HCT116 (cell line): ENCODE results near the gene GCLC. TPM values are rescaled to one million over a fixed set of nuclear protein-coding genes. Genes with fewer than 3 reads are reported as not detected.

ENCODE experiments used
- ATAC-seq: fragments of 200-7000 bp; cut with Tn5 transposase; 2 replicates; pipeline ENCODE4 v1.9.1; 2020; ENCODE audit warnings: mild to moderate bottlenecking, moderate library complexity
- BruUV-seq: library from RNA; stranded (reverse); fragments of 400-500 nt; replicated peaks from 2 replicates; lab custom pipeline; 2021; lab: Mats Ljungman, UMichigan
- CTCF ChIA-PET: fragments of 300-600 bp; sonication (Branson Sonifier 250); formaldehyde crosslinking; loops from one replicate; lab custom pipeline; 2021; ENCODE audit warnings: antibody characterized with exemption; lab: Charles Lee
- POLR2A ChIA-PET: fragments of 300-600, 350-600 bp; sonication (Branson Sonifier 250); formaldehyde crosslinking; loops from one replicate; lab custom pipeline; 2021; ENCODE audit warnings: antibody characterized with exemption; lab: Charles Lee
- RAD21 ChIA-PET, 2 experiments: fragments of 300-600 bp; sonication (Branson Sonifier 250); formaldehyde crosslinking; loops; one replicate each; lab custom pipeline; 2023; ENCODE audit warnings: low total read pairs in 2 of 2; ENCODE audit not compliant: uncharacterized antibody in 2 of 2, unreplicated experiment in 2 of 2, low non-redundant PET in 1 of 2; lab: Charles Lee
- DNase-seq: peaks from one replicate; pipeline ENCODE4 v3.0.0-alpha.2; 2010; ENCODE audit warnings: low read depth, low spot score
- H2AFZ ChIP-seq: fragments of 200-600 bp; shearing (Covaris generic), sonication (generic); 2 replicates; pipeline ENCODE4 v1.6.1; 2017; ENCODE audit warnings: low read depth, mixed run types, mixed read lengths, antibody characterized with exemption, low read length; ENCODE audit not compliant: poor library complexity, severe bottlenecking
- H3K27ac ChIP-seq: 2 replicates; pipeline ENCODE4 v1.5.1; 2012; ENCODE audit warnings: low read depth, low read length
- H3K27me3 ChIP-seq: fragments of 200-600 bp; sonication (generic); 2 replicates; pipeline ENCODE4 v1.6.1; 2016; ENCODE audit warnings: mixed run types, low read length, mixed read lengths; ENCODE audit not compliant: insufficient read depth
- H3K36me3 ChIP-seq, 2 experiments: fragments of 200-500 bp in 1 of 2; fragments of 200-600 bp in 1 of 2; sonication (Bioruptor generic) in 1 of 2; sonication (generic) in 1 of 2; 2 replicates each; pipeline versions ENCODE4 v1.5.1 to v1.6.1; 2014 to 2016; ENCODE audit warnings: low read length in 2 of 2, inconsistent platforms in 1 of 2, mixed read lengths in 1 of 2, mixed run types in 1 of 2; ENCODE audit not compliant: insufficient read depth in 2 of 2, control insufficient read depth in 1 of 2
- H3K4me1 ChIP-seq, 2 experiments: fragments of 200-600 bp in 1 of 2; sonication (generic) in 1 of 2; 2 replicates each; pipeline versions ENCODE4 v1.5.1 to v1.6.1; 2012 to 2017; ENCODE audit warnings: low read length in 2 of 2, inconsistent platforms in 1 of 2, mild to moderate bottlenecking in 1 of 2, mixed read lengths in 1 of 2, mixed run types in 1 of 2, moderate library complexity in 1 of 2; ENCODE audit not compliant: insufficient read depth in 2 of 2, control insufficient read depth in 1 of 2
- H3K4me2 ChIP-seq: fragments of 200-600 bp; sonication (generic); 2 replicates; pipeline ENCODE4 v1.6.1; 2017; ENCODE audit warnings: mixed run types, low read length, mixed read lengths
- H3K4me3 ChIP-seq, 2 experiments: fragments of 200-600 bp in 1 of 2; sonication (generic) in 1 of 2; replicated peaks in 1 of 2; 2 replicates each; pipeline ENCODE4 v1.5.1; 2011 to 2016; ENCODE audit warnings: low read length in 2 of 2, control low read depth in 1 of 2, low read depth in 1 of 2, mild to moderate bottlenecking in 1 of 2, mixed read lengths in 1 of 2, mixed run types in 1 of 2
- H3K79me2 ChIP-seq: fragments of 200-600 bp; sonication (generic); 2 replicates; pipeline ENCODE4 v1.6.1; 2017; ENCODE audit warnings: mild to moderate bottlenecking, mixed run types, low read length, moderate library complexity, mixed read lengths; ENCODE audit not compliant: insufficient read depth
- H3K9ac ChIP-seq: fragments of 200-600 bp; sonication (generic); 2 replicates; pipeline ENCODE4 v1.6.1; 2016; ENCODE audit warnings: low read length, mixed read lengths
- H3K9me2 ChIP-seq: fragments of 200-600 bp; sonication (generic), shearing (Covaris generic); 2 replicates; pipeline ENCODE4 v1.6.1; 2017; ENCODE audit warnings: mixed run types, mild to moderate bottlenecking, moderate library complexity; ENCODE audit not compliant: insufficient read depth
- H3K9me3 ChIP-seq, 2 experiments: fragments of 200-500 bp in 1 of 2; fragments of 200-600 bp in 1 of 2; sonication (Bioruptor generic) in 1 of 2; sonication (generic) in 1 of 2; 2 replicates each; pipeline ENCODE4 v1.6.1; 2014 to 2017; ENCODE audit warnings: low read length in 2 of 2, mixed read lengths in 2 of 2, inconsistent platforms in 1 of 2, low read depth in 1 of 2, mild to moderate bottlenecking in 1 of 2, mixed run types in 1 of 2, moderate library complexity in 1 of 2; ENCODE audit not compliant: control insufficient read depth in 1 of 2, insufficient read depth in 1 of 2
- H4K20me1 ChIP-seq: fragments of 200-600 bp; sonication (generic), shearing (Covaris generic); 2 replicates; pipeline ENCODE4 v1.6.1; 2017; ENCODE audit warnings: mixed run types, mild to moderate bottlenecking, moderate library complexity; ENCODE audit not compliant: insufficient read depth
- CBX3 ChIP-seq: IDR thresholded peaks from 2 replicates; pipeline ENCODE4 v1.6.1; 2012; ENCODE audit warnings: low read depth
- CEBPB ChIP-seq: IDR thresholded peaks from 2 replicates; pipeline ENCODE4 v1.6.1; 2012; ENCODE audit warnings: low read depth
- CTCF ChIP-seq, 3 experiments: fragments of 200-600 bp in 1 of 3; sonication (generic) in 1 of 3; IDR thresholded peaks in 2 of 3; conservative IDR thresholded peaks in 1 of 3; 2 replicates each; pipeline ENCODE4 v1.5.1; 2012 to 2017; ENCODE audit warnings: low read depth in 2 of 3, low read length in 2 of 3, antibody characterized with exemption in 1 of 3, borderline replicate concordance in 1 of 3, control low read depth in 1 of 3, mild to moderate bottlenecking in 1 of 3, mixed read lengths in 1 of 3, mixed run types in 1 of 3, moderate library complexity in 1 of 3; ENCODE audit not compliant: insufficient read depth in 1 of 3
- EGR1 ChIP-seq: IDR thresholded peaks from 2 replicates; pipeline ENCODE4 v1.6.1; 2012; ENCODE audit warnings: low read depth
- ELF1 ChIP-seq: IDR thresholded peaks from 2 replicates; pipeline ENCODE4 v1.6.1; 2012; ENCODE audit warnings: low read depth, borderline replicate concordance
- EZH2phosphoT487 ChIP-seq: fragments of 200-600 bp; IDR thresholded peaks from 2 replicates; pipeline ENCODE4 v1.6.1; 2018; ENCODE audit warnings: antibody characterized with exemption, borderline replicate concordance
- FOSL1 ChIP-seq: IDR thresholded peaks from 2 replicates; pipeline ENCODE4 v1.6.1; 2012; ENCODE audit warnings: low read depth
- JUND ChIP-seq: IDR thresholded peaks from 2 replicates; pipeline ENCODE4 v1.6.1; 2012
- POLR2AphosphoS5 ChIP-seq: IDR thresholded peaks from 2 replicates; pipeline ENCODE4 v1.6.1; 2011; ENCODE audit warnings: mild to moderate bottlenecking, low read depth, low read length, moderate library complexity
- RAD21 ChIP-seq: IDR thresholded peaks from 2 replicates; pipeline ENCODE4 v1.6.1; 2012; ENCODE audit warnings: low read depth, mild to moderate bottlenecking
- REST ChIP-seq: IDR thresholded peaks from 2 replicates; pipeline ENCODE4 v1.6.1; 2012; ENCODE audit warnings: low read depth
- SIN3A ChIP-seq: IDR thresholded peaks from 2 replicates; pipeline ENCODE4 v1.6.1; 2012; ENCODE audit warnings: low read depth
- SP1 ChIP-seq: IDR thresholded peaks from 2 replicates; pipeline ENCODE4 v1.6.1; 2012; ENCODE audit warnings: low read depth
- SRF ChIP-seq: IDR thresholded peaks from 2 replicates; pipeline ENCODE4 v1.6.1; 2012; ENCODE audit warnings: low read depth
- TCF7L2 ChIP-seq: IDR thresholded peaks from 2 replicates; pipeline ENCODE4 v1.7.0; 2011; ENCODE audit warnings: borderline replicate concordance, inconsistent platforms; ENCODE audit not compliant: insufficient read depth, insufficient read length; ENCODE audit errors: extremely low read depth
- YY1 ChIP-seq: IDR thresholded peaks from 2 replicates; pipeline ENCODE4 v1.6.1; 2011; ENCODE audit warnings: low read length, low read depth, moderate library complexity, mild to moderate bottlenecking; ENCODE audit not compliant: insufficient replicate concordance; ENCODE audit errors: extremely low read depth
- ZBTB33 ChIP-seq: IDR thresholded peaks from 2 replicates; pipeline ENCODE4 v1.6.1; 2011; ENCODE audit warnings: mild to moderate bottlenecking, low read length, moderate library complexity; ENCODE audit not compliant: insufficient replicate concordance; ENCODE audit errors: extremely low read depth
- ZNF274 ChIP-seq: fragments of 200-500 bp; sonication (Bioruptor generic); IDR thresholded peaks from 2 replicates; pipeline ENCODE4 v1.6.1; 2014; ENCODE audit warnings: mild to moderate bottlenecking, low read depth, low read length, inconsistent platforms
- intact Hi-C: fragments of 100-400 bp; cut with micrococcal nuclease; formaldehyde crosslinking; loops from 2 replicates; pipeline ENCODE4 v1.10.0; 2022
- total RNA-seq: library from RNA; stranded (reverse); gene quantifications from one replicate; pipeline ENCODE4 v1.2.1, GENCODE V29; 2021; ENCODE audit not compliant: unreplicated experiment
- TF ChIP-seq, protein P1 (sequence below): IDR thresholded peaks from 2 replicates; pipeline ENCODE4 v1.6.1; 2012
- TF ChIP-seq, protein P2 (sequence below): IDR thresholded peaks from 2 replicates; pipeline ENCODE4 v1.6.1; 2012

Gene GCLC
- total RNA-seq, 1 experiment from 2014 or later: 72.0 TPM

- H3K36me3 ChIP-seq: peaks cover 12 to 43% of the 10 kb centered on the region in 2 experiments
- POLR2A ChIA-PET: no interaction called here
These were observed 30.2 kb downstream of the GCLC start for GRCh38 chr6:53514677-53515076.

More at GRCh38 chr6:53514677-53515076, 30.2 kb downstream of the GCLC start:
- Histone ChIP-seq H3K4me1 (no peaks in the 10 kb centered on the region), H3K9ac (no peak overlapping the region), H3K9me2 (no peaks in the 10 kb centered on the region), H3K4me2 (no peak overlapping the region), H3K4me3 (no peak overlapping the region), H2AFZ (no peak overlapping the region), H4K20me1 (no peaks in the 10 kb centered on the region), H3K9me3 (no peaks in the 10 kb centered on the region), H3K27ac (no peak overlapping the region), H3K79me2 (peaks cover 24% of the 10 kb centered on the region; the same call in 1 of the 2 replicates), H3K27me3 (no peaks in the 10 kb centered on the region)
- intact Hi-C loops: no loop called here
- ATAC-seq (no peak), DNase-seq (no peak)
- no peak for TF ChIP-seq ZNF274
- TF ChIP-seq JUND: no peak
- no peak for TF ChIP-seq CTCF (IDR thresholded peaks at IDR 0.05 in 2 of 3, conservative IDR thresholded peaks at IDR 0.05 in 1 of 3; ENCODE audit: borderline replicate concordance in 1 of 3, insufficient read depth in 1 of 3, low read depth in 2 of 3, low read length in 2 of 3)
- TF ChIP-seq YY1: no peak
- TF ChIP-seq TCF7L2: no peak
- TF ChIP-seq EZH2phosphoT487: no peak
- TF ChIP-seq CEBPB: no peak
- TF ChIP-seq, protein P1, sequence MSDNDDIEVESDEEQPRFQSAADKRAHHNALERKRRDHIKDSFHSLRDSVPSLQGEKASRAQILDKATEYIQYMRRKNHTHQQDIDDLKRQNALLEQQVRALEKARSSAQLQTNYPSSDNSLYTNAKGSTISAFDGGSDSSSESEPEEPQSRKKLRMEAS: no peak
- TF ChIP-seq REST: no peak
- no peak for TF ChIP-seq POLR2AphosphoS5
- no peak for TF ChIP-seq CBX3
- no peak for TF ChIP-seq SP1
- TF ChIP-seq EGR1: no peak
- TF ChIP-seq FOSL1: no peak
- TF ChIP-seq ZBTB33: no peak
- no peak for TF ChIP-seq SIN3A
- no peak for TF ChIP-seq RAD21
- no peak for TF ChIP-seq ELF1
- TF ChIP-seq, protein P2, sequence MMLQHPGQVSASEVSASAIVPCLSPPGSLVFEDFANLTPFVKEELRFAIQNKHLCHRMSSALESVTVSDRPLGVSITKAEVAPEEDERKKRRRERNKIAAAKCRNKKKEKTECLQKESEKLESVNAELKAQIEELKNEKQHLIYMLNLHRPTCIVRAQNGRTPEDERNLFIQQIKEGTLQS: no peak
- TF ChIP-seq SRF: no peak
- ChIA-PET RAD21 (no interaction called here), CTCF (no interaction called here)
- no TSS peak for BruUV-seq
